Glomerular visceral epithelial cell (primary cell): Measurements from ENCODE around the gene EXOC1.
"Not testable (repeated sequence)": the region's sequence is repeated elsewhere in the genome, so short reads cannot be mapped to it uniquely, and the experiment has no call there.

Experiments used
- DNase-seq: peaks from one replicate; pipeline ENCODE4 v3.0.0-alpha.2; 2016; ENCODE audit errors: extremely low spot score

EXOC1 gene

DNA sequence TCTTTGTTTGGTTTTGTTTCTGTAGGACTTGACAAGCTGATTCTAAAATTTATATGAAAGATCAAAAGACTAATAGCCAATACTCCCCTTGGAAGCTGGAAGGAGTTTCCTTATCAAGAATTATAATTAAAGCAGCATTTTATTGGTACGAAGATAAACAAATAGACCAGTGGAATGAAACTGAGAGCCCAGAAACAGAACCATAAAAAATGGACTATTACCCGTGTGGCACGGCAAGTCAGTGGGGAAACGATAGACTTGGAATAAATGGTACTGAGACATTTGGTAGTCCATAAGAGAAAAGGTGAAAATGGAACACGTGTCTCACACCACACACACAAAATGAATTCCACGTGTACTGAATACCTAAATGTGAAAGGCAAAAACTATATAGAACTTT, 52.9 kb downstream of the EXOC1 start:
- no peak for DNase-seq

DNA sequence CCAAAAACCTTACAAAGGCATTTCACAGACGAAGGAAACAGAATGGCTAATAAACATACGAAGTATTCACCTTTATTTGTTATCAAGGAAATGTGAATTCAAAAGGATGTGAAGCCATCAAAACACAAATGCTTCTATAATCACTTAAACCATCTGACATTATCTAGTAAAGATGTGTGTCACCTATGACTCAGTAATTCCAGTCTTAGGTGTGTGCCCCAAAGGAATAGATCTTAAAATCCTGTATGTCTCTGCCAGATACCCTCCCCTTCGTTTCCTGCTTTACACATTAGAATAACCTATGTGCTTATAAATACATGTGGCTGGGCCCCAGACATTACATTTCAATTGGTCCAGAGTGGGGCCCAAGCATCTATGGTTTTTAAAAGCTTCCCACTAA, 53.5 kb downstream of the EXOC1 start:
- no peak for DNase-seq

DNA sequence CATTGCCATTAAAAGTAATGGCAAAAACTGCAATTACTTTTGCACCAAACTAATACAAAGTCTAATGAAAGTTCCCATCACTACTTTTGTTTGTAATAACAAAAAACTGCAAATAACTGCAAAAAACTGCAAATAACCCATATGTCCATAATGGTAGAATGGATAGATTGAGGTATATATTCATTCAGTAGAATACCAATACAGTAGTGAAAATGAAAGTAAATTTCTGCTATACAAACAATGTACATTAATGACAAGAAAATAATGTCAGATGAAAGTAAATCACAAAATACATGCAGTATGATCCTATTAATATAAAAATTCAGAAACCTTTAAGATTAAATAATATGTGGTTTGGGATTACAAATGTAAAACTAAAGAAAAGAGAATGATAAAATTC, 54.0 kb downstream of the EXOC1 start:
- no peak for DNase-seq

DNA sequence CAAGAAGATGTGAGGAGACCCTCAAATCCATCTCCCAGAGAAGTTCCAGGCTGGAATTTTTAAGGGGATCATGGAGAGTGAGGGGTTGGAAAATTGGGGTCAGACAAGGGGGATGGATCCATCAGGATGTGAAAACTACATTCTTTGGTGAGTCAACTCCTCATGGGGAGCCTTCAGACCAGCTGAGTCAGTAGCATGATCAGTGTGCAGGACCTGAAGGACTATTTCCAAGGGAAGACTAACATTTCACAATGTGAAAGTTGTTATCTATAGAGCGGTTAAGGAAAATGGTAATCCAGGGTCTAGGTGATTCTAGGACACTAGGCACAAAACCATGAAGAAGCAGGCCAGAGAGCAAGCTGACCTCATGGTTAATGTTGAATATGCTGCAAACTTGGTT, 56.7 kb downstream of the EXOC1 start:
- DNase-seq, result no peak

DNA sequence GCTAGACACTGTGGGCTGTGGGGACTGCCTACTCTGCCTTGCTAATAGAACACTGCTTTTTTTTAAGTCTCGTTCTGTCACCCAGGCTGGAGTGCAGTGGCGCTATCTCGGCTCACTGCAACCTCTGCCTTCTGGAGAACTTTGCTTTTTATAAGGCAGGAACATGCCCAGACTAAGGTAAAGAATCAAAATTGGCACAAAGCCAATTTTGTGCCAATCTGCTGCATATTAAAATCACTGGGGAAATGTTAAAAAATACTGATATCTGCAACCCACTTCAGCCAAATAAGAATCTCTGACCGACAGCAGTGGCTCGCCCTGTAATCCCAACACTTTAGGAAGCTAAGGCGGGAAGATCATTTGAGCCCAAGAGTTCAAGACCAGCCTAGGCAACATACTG, 58.8 kb downstream of the EXOC1 start:
- no peak for DNase-seq

DNA sequence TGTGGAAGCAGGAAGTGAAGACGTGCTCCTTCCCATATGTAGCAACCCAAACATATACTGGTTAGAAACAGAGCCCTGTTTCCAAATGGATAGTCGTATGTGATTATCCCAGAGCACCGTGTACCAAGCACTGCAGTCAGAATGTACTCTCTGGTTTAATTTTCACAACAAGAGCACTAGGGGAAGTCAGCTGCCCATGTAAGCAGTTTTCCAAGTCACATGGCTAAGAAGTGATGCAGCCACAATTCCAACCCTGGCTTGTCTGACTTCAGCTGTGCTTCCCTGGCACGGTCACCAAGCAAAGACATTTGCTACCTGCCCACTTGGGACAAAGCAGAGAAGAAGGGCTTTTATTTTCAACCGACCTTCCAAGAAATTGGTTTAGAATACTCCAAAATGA, 67.1 kb downstream of the EXOC1 start:
- DNase-seq, result no peak

DNA sequence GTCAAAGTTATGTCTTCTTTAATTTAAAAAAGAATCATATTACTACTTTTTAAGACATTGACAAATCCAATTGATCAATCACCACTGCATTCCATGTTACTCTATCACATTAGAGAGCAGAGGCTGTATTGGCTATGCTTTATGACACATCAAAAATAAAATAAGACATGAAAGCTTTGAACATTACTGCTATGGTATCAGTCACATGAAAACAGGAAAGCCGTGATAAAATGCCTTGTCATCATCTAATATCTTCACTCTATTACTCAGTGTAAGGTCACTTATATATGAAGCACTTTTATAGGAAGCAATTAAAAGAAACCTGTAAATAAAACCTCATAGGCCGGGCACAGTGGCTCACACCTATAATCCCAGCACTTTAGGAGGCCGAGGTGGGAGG, 67.6 kb downstream of the EXOC1 start:
- DNase-seq, result no peak

DNA sequence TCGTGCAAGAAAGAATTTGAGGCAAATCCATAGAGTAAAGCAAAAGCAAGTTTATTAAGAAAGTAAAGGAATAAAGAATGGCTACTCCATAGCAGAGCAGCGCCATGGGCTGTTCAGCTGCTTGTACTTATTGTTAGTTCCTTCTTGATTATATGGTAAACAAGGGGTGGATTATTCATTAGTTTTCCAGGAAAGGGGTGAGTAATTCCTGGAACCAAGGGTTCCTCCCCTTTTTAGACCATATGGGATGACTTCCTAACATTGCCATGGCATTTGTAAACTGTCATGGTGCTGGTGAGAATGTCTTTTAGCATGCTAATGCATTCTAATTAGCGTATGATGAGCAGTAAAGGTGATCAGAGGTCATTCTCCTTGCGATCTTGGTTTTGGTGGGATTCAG, 71.8 kb downstream of the EXOC1 start:
- no peak for DNase-seq

DNA sequence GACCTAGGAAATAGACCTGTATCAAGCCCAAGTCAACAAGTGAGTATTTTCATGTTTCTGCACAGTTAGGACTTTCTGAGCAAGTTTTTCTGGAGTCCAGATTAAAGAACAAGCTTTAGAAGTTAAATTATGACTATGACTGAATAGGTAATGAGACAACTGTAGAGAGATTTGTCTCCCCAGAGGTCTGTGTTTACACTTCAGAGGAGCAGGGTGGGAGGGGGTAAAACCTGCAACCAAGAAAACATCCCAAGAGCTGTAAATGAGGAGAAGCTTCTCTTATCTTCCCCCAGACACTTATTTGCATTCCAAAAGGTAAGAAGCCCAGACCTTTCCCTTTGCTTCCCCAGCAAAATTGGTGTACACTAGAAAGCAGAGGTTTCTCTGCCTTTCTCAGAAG, 73.2 kb downstream of the EXOC1 start:
- no peak for DNase-seq

DNA sequence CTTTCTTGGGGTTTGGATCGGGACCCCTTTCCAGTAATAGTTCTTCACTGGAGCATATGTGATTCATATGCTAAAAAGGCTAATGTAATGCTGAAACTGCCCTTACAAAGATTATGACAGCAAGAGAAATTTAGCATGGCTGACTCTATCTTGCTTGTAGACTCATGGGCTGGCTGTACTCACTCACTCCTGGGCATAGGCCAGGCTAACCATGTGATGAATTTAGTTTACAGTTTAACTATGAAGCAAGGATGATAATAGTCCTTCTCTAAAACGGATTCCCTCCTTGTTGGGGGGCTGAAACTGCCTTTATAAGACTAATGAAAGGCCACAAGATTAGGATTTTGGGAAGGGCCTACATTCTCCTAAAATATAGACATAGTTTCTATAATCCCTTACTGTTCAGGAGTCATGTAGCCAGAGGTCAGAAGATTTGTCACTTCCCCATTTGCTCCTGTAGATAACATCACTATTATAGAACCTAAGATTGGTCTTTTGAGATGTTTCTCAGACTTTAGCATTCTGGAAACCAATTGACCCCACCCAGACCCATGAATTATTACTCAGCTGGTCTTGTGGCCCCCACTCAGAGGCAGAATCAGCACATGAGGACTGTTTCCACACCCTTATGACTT, 74.5 kb downstream of the EXOC1 start:
- DNase-seq, result no peak

DNA sequence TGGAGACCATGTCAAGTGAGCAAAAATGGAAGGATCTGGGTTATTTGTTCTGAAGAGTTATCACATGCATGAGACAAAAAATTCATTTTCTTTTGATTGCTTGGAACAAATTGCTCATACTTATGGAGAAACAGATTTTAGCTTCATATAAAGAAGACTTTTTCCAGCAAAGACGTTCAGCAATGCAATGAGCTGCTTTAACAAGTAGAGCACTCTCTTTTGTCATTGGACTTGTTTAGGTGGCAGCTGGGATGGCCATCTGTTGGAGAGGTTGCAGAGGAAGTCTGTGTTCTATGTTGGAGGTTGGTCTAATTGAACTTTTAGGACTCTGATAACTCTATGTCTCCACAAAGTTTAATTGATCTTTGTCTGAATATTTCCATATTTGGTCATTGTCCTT, 75.4 kb downstream of the EXOC1 start:
- no peak for DNase-seq

DNA sequence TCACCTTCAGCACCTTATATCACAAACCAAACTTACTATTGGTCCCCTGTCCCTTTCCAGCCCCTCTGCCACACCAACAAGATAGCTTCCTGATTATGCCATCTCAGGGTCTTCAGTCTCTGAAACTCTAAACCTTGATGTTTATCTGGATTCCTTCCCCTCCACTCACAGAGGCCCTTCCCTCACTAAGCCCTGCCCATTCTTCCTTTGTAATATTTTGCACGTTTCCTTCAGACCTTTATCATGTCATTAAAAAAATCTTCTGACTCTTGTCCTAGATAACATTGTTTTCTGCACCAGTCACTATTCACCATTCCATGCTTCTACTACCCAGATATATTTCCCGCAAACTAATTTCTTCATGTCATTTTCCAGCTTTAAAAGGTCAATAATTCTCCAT, 77.6 kb downstream of the EXOC1 start:
- no peak for DNase-seq

DNA sequence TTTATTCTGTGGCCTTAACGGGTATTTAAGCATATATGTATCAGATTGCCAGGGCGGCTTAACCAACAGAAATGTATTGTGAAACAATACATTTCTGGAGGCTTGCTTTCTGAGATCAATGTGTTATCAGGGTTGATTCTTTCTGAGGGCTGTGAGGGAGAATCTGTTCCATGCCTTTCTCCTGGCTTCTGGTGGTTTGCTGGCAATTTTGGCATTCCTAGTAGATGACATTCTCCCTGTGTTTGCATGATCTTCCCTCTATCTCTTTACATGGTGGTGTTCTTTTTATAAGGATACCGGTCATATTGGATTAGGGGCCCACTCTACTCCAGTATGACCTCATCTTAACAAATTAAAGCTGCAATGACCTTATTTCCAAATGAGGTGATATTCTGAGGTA, 78.4 kb downstream of the EXOC1 start:
- DNase-seq, result peak; percentile 18

DNA sequence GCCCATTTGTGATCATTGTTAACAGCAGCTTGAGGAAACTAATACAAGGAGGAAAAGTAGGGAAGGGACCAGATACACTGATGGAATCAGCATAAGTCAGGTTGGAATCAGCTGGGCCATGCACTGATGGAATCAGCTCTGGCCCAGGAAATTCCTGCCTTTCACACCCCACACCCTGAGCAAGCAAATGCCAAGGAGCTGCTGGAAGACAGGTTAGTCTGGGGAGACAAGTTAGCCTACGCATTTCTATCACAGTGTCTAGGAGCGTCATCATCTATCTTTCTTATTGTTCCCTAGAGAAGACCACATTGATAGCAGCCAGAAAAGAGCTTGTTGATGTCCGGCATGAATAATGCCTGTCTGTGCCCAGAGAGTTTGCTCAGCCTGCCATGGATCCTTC, 79.1 kb downstream of the EXOC1 start:
- DNase-seq, result no peak

DNA sequence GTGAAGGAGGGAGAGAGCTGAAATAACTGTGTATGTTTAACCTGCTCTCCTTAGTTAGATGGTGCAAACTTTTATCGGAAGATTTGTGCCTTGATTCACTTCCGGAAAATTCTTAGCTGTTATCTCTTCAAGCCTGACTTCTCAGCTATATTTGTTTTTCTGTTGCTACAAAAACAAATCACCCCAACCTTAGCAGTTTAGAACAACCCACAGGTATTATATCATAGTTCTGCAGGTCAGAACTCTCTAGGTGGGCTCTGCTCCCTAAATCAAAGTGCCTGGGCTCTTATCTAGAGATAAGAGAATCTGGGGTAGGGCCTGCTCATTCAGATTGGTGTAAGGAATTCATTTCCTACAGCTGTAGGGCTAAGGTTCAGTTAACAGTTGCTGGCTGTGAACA, 80.2 kb downstream of the EXOC1 start:
- DNase-seq, result no peak

DNA sequence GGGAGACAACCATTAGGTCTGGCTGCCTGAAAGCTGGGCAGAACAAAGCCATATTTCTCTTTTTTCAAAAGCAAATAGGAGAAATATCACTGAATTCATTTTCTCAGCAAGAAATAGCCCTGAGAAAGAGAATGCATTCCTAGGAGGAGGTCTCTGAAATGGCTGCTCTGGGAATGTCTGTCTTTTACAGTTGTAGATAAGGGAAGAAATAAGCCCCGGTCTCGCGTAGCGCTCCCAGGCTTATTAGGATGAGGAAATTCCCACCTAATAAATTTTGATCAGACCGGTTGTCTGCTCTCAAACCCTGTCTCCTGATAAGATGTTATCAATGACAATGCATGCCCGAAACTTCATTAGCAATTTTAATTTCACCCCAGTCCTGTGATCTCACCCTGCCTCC, 82.5 kb downstream of the EXOC1 start:
- DNase-seq, result not testable (repeated sequence)

DNA sequence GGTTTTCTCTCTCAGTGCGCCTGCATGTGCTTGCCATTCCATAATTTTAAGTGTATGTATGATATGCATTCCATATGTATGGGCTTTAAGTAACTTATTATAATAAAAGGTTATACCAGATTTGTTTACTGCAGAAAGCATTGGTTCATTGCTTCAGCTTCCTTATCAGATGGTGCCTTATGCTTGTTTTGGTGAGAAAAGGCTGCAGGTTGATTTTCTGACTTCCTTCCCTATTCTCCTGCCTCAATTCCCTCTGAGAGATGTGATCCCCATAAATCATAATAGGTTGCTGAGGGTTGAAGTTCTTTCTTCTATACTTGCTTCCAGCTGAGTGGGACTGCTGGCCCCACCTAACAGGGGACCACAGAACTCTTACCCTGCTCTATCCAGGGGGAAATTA, 85.0 kb downstream of the EXOC1 start:
- DNase-seq, result no peak

DNA sequence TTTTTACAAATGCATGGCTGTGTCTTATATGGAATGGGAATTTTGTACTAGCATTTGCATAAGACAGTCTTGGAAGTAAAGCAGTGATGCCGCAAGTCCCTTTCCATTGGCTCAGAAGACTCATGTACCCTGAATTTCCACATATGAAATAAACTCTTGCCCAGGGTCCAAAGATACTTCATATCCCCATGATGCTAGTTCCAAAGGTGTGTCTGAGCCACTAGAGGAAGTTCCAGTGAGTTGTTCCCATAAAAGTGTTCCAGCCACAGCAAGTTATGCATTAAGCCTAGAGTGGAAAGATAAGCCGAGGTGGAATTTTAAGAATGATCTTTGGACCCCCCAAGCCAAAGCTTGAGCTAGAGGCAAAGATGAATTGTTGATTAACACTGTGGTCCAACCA, 86.0 kb downstream of the EXOC1 start:
- DNase-seq, result no peak

DNA sequence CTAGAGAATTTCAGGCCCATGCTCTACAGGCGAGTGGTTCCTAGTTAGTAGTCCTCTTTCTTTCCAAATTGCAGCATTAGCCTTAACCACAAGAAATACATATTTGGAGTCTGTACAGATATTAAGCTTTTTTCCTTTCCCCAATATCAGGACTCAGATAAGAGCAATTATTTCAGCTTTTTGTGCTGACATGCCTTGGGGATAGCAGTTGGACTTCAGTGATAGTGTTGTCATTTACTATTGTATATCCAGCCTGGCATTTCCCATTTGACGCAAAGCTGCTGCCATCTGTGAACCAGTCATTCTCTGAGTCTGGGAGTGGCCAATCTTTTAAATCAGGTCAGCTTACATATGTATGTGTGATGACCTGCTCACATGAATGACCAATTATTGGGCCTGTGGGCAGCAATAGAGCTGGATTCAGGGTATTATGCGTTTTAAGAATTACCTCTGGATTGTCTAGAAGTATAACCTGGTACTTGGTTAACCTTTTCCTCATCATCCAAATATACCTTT, 88.5 kb downstream of the EXOC1 start:
- no peak for DNase-seq

DNA sequence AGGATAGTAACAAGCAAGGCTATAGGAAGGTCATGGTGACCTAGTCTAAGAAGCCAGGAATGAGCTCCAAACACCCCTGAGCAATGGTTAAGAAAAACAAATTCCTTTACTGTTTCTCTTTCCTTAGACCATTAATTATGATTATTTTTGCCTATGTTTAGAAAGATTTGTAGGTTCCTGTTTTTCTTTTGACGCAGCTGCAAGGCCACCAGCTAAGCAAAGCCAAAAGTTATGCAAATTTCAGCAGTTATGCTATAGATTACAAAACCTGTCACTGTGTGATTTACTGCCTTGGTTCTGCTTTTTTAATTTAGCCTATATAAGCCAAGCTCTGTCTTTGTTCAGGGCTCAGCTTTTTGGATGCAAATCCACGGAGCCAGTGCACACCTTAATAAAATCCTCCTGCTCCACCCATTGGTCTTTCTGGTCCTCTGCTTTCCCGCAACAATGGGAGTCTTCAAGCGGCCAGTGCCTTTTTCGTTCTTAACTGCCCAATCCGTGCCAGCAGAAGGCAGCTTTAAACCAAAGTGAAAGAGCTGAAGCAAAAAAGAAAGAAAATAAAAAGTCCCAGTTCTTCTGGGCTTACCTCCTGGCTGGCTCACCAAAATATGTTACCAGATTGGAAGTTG, 93.9 kb downstream of the EXOC1 start:
- no peak for DNase-seq

DNA sequence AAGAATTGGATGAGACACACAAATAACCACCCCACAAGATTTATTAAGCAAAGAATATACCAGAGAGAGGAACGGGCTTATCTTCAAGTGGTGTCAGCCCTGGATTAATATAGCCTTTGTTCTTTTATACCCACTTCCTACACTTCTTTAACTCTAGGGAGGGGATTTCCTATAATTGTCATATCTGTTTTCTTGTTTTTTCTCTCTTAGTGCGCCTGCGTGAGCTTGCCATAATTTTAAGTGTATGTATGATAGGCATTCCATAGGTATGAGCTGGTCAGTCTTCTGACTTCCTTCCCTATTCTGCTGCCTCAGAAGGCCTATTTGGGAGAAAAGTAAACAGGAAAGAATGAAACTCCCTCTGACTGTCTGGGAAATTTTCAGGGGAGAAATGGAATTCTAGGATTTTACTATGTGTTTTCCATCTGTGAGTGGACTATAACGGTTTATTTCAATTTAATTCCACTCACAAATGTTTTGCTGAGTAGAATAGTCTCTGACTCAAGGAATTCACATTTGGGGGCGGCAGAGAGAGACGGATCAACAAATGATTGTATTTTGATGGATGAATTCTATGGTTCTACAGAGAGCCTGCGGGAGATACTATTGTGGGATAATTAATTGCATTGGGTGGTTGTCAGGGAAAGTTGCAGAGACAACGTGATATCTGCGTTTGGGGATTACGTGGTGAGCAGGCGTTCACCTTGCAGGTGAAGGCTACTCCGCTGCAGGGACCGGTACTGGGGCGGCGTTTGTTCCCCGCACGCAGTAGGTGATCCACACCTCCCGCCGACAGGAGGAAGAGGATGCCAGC, 94.7 kb downstream of the EXOC1 start:
- peak; percentile 90 for DNase-seq

DNA sequence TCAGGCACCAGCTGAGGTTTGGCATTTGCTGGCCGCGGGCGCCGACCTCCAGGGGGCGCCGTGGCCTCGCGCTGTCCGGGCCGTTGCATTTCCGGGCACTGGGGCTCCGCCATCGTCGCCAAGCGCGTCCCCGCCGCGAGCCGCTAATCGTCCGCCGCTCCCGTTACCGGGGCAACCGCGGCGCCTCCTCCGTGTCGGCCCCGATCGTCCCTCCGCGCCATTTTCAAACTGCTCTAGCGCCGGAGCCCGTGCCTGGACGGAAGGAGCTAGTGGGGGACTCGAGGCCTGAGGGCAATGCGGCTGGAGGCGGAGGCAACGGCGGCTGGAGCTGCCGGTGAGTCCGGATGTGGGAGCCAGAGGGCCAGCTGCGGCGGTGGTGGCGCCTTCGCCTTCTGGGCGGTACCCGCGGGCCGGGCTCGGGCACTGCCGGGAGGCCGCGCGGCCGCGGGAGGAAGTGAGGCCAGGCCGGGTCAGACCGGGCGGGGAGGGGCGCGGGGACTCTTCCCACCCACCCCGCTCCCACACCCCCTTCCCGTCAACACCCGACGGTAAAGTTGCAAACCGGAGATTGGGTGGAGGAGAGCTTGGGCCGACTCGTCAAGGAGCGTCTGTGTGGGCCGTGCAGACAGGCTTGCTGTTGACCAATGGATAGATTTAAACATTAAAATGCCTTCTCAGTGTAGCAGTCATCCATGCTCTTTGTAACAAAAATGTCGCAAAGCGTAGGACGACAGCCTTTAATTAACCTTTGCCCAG, 95.5 kb downstream of the EXOC1 start, which contains the start of gene CEP135:
CEP135 (plus strand) TSS at position 220 of the 756 bp plus-strand sequence. CDS start 3,186 bp downstream, outside the sequence.
- peak; percentile 93 for DNase-seq
